GM12892 (cell line): ENCODE results near the gene ODF2.

ENCODE experiments used
- POLR2A ChIP-seq: IDR thresholded peaks from 2 replicates; pipeline ENCODE4 v1.6.1; 2011; ENCODE audit warnings: low read depth, low read length, control low read depth
- POLR2AphosphoS5 ChIP-seq: IDR thresholded peaks from 2 replicates; pipeline ENCODE4 v1.6.1; 2011; ENCODE audit warnings: low read depth, low read length, control low read depth

DNA sequence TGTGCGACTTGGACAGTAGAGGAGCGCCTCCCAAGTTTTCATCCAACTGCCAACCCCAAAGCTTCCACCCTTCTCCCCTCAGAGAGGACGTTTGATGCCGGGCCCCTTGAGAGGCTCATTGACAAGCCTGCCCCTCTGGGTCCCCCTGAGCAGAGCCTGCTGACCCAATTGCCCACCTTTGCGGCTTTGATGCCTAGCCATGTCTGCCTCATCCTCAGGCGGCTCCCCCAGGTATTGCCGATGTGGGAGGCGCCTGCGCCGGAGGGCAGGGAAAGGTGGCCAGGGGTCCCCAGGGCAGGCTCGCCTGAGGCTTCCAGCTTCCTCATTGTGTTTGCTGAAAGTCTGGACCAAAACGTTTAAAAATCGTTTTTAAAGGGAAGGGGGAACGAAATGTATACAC lies 1.4 kb downstream of the ODF2 start:
- TF ChIP-seq POLR2A (no peak), POLR2AphosphoS5 (no peak)
